HEK293 (cell line): ENCODE measurements around the gene DNAJC3.
A peak's percentile ranks its signal among the peaks of the same experiment; 100 is the strongest.
"Not testable (repeated sequence)": the region's sequence is repeated elsewhere in the genome, so short reads cannot be mapped to it uniquely, and the experiment has no call there.

Source experiments
- CTCF ChIA-PET: fragments of 350-600 bp; formaldehyde crosslinking; extraction: SDS; loops from one replicate; lab custom pipeline; 2021; ENCODE audit warnings: antibody characterized with exemption; lab: Yijun Ruan, JAX
- POLR2A ChIA-PET: fragments of 300-600 bp; formaldehyde crosslinking; extraction: SDS; loops from one replicate; lab custom pipeline; 2020; ENCODE audit warnings: antibody characterized with exemption, inconsistent platforms; lab: Yijun Ruan, JAX
- H3K27ac ChIP-seq: fragments of 200-500 bp; sonication (Bioruptor generic); 2 replicates; pipeline ENCODE4 v1.5.1; 2014; ENCODE audit warnings: low read depth, low read length, control low read depth, inconsistent platforms; ENCODE audit errors: extremely low read depth
- H3K36me3 ChIP-seq, 2 experiments: fragments of 200-500 bp in 1 of 2; sonication (Bioruptor generic) in 1 of 2; 1 replicate in 1 of 2; 2 replicates in 1 of 2; pipeline ENCODE4 v1.5.1; 2014 to 2017; ENCODE audit warnings: inconsistent platforms in 2 of 2, low read length in 2 of 2; ENCODE audit not compliant: control insufficient read depth in 2 of 2, insufficient read depth in 1 of 2
- H3K4me1 ChIP-seq: fragments of 200-500 bp; sonication (Bioruptor generic); 2 replicates; pipeline ENCODE4 v1.5.1; 2014; ENCODE audit warnings: mild to moderate bottlenecking, low read length, inconsistent platforms; ENCODE audit not compliant: control insufficient read depth, insufficient read depth
- H3K4me3 ChIP-seq: 2 replicates; pipeline ENCODE4 v1.5.1; 2011; ENCODE audit warnings: low read depth, mild to moderate bottlenecking, control low read depth, low read length, moderate library complexity
- H3K9me3 ChIP-seq: fragments of 200-500 bp; sonication (Bioruptor generic); 2 replicates; pipeline ENCODE4 v1.5.1; 2014; ENCODE audit warnings: low read depth, low read length, inconsistent platforms; ENCODE audit not compliant: control insufficient read depth, insufficient read depth
- EGR2 ChIP-seq: fragments of 450-650 bp; formaldehyde crosslinking; IDR thresholded peaks from 2 replicates; pipeline ENCODE4 v1.5.1; 2016; ENCODE audit warnings: low read depth, missing biosample characterization, missing genetic modification characterization
- FEZF1 ChIP-seq: fragments of 450-650 bp; formaldehyde crosslinking; IDR thresholded peaks from 2 replicates; pipeline ENCODE4 v1.5.1; 2016; ENCODE audit warnings: missing biosample characterization, missing genetic modification characterization
- GLIS2 ChIP-seq: fragments of 450-650 bp; formaldehyde crosslinking; IDR thresholded peaks from 2 replicates; pipeline ENCODE4 v1.5.1; 2016; ENCODE audit warnings: missing biosample characterization, missing genetic modification characterization
- IKZF3 ChIP-seq: fragments of 450-650 bp; IDR thresholded peaks from 2 replicates; pipeline ENCODE4 v1.5.0; 2018; ENCODE audit warnings: missing biosample characterization, mild to moderate bottlenecking, missing genetic modification characterization, moderate library complexity
- MEIS1 ChIP-seq: sonication (generic); formaldehyde crosslinking; IDR thresholded peaks from 2 replicates; pipeline ENCODE4 v1.8.1; 2022; ENCODE audit warnings: missing genetic modification reagents, mild to moderate bottlenecking, borderline replicate concordance
- SETDB1 ChIP-seq: IDR thresholded peaks from one replicate; pipeline ENCODE4 v1.6.1; 2017; ENCODE audit warnings: mild to moderate bottlenecking, low read length, moderate library complexity, mixed read lengths; ENCODE audit not compliant: insufficient read length
- SP2 ChIP-seq: fragments of 450-650 bp; formaldehyde crosslinking; IDR thresholded peaks from 2 replicates; pipeline ENCODE4 v1.5.1; 2016; ENCODE audit warnings: missing biosample characterization, missing genetic modification characterization
- SP7 ChIP-seq: fragments of 450-650 bp; formaldehyde crosslinking; IDR thresholded peaks from 2 replicates; pipeline ENCODE4 v1.5.1; 2016; ENCODE audit warnings: missing biosample characterization, missing genetic modification characterization
- YY1 ChIP-seq: fragments of 450-650 bp; formaldehyde crosslinking; IDR thresholded peaks from 2 replicates; pipeline ENCODE4 v1.5.1; 2018; ENCODE audit warnings: missing biosample characterization, missing genetic modification characterization
- ZBTB48 ChIP-seq: fragments of 450-650 bp; formaldehyde crosslinking; IDR thresholded peaks from 2 replicates; pipeline ENCODE4 v1.5.1; 2016; ENCODE audit warnings: missing biosample characterization, missing genetic modification characterization
- ZBTB8A ChIP-seq: fragments of 450-650 bp; formaldehyde crosslinking; IDR thresholded peaks from 2 replicates; pipeline ENCODE4 v1.5.1; 2016; ENCODE audit warnings: missing biosample characterization, missing genetic modification characterization
- ZFP69B ChIP-seq: fragments of 450-650 bp; formaldehyde crosslinking; IDR thresholded peaks from 2 replicates; pipeline ENCODE4 v1.5.1; 2016; ENCODE audit warnings: missing biosample characterization, missing genetic modification characterization
- ZNF202 ChIP-seq: fragments of 450-650 bp; formaldehyde crosslinking; IDR thresholded peaks from 2 replicates; pipeline ENCODE4 v1.5.1; 2016; ENCODE audit warnings: missing biosample characterization, missing genetic modification characterization, borderline replicate concordance
- ZNF544 ChIP-seq: fragments of 450-650 bp; formaldehyde crosslinking; IDR thresholded peaks from 2 replicates; pipeline ENCODE4 v1.5.0; 2017; ENCODE audit warnings: missing biosample characterization, missing genetic modification characterization
- ZNF596 ChIP-seq: fragments of 450-650 bp; IDR thresholded peaks from 2 replicates; pipeline ENCODE4 v1.5.0; 2018; ENCODE audit warnings: missing biosample characterization, mild to moderate bottlenecking, missing genetic modification characterization, moderate library complexity
- ZNF600 ChIP-seq: fragments of 450-650 bp; formaldehyde crosslinking; IDR thresholded peaks from 2 replicates; pipeline ENCODE4 v1.5.1; 2016; ENCODE audit warnings: missing biosample characterization, missing genetic modification characterization
- ZNF610 ChIP-seq: fragments of 450-650 bp; formaldehyde crosslinking; IDR thresholded peaks from 2 replicates; pipeline ENCODE4 v1.5.1; 2016; ENCODE audit warnings: missing biosample characterization, missing genetic modification characterization, borderline replicate concordance
- ZNF629 ChIP-seq: fragments of 450-650 bp; formaldehyde crosslinking; IDR thresholded peaks from 2 replicates; pipeline ENCODE4 v1.5.1; 2017; ENCODE audit warnings: missing biosample characterization, missing genetic modification characterization
- ZSCAN30 ChIP-seq: fragments of 450-650 bp; IDR thresholded peaks from 2 replicates; pipeline ENCODE4 v1.5.1; 2018; ENCODE audit warnings: missing biosample characterization, mild to moderate bottlenecking, missing genetic modification characterization, moderate library complexity
- ZSCAN4 ChIP-seq: fragments of 450-650 bp; formaldehyde crosslinking; IDR thresholded peaks from 2 replicates; pipeline ENCODE4 v1.5.1; 2017; ENCODE audit warnings: missing biosample characterization, missing genetic modification characterization
- TF ChIP-seq, protein P1 (sequence below): fragments of 450-650 bp; formaldehyde crosslinking; IDR thresholded peaks from 2 replicates; pipeline ENCODE4 v1.5.1; 2016; ENCODE audit warnings: missing biosample characterization, missing genetic modification characterization
- TF ChIP-seq, protein P2 (sequence below): fragments of 450-650 bp; formaldehyde crosslinking; IDR thresholded peaks from 2 replicates; pipeline ENCODE4 v1.5.1; 2016; ENCODE audit warnings: missing biosample characterization, missing genetic modification characterization

The DNAJC3 gene

DNA sequence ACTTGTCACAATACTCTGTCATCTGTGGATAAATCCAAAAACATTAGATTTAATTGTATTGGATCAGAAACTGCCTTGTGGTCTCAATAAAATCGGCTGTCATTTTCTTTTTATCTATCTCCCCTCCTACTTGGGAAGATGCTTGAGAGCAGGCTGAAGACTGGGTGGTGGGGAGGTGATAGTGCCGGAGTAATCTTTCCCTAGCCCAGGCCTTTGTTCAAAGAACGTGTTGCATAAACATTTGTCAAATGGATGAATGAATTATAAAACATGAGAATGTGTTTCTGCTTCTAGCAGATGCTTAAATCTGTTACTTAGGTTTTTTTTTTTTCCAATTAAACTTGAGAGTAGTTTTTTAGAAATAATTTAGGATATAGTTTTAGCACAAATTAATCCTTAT, 49.9 kb downstream of the DNAJC3 start (continued):
- no peak for TF ChIP-seq ZSCAN4 (tag by site-specific recombination)
- no peak for TF ChIP-seq ZNF629

- Histone ChIP-seq H3K4me1 (no peaks in the 10 kb centered on the region), H3K9me3 (no peaks in the 10 kb centered on the region), H3K36me3 (no peaks in the 10 kb centered on the region), H3K27ac (no peak overlapping the region), H3K4me3 (no peak overlapping the region)
- POLR2A ChIA-PET = no interaction called here
- TF ChIP-seq ZNF596 (peak; percentile 56; the same call in 1 of the 2 replicates), MEIS1 (CRISPR knock-in tag) (no peak)
- CTCF ChIA-PET = interaction anchor here (0.7 kb wide), 1 partner anchor 57 kb away, joined by 3 read pairs; no protein-coding TSS in a partner anchor
Observed at GRCh38 chr13:95728957-95729356, 52.0 kb downstream of the DNAJC3 start.

- H3K4me3 ChIP-seq = no peak overlapping the region
- ChIA-PET POLR2A (no interaction called here), CTCF (interaction anchor here (0.7 to 0.9 kb wide), 2 partner anchors 66 to 138 kb away, joined by 3 to 4 read pairs; no protein-coding TSS in a partner anchor)
- no peaks in the 10 kb centered on the region for H3K4me1 ChIP-seq
- H3K27ac ChIP-seq = no peak overlapping the region
- no peaks in the 10 kb centered on the region for H3K9me3 ChIP-seq
- TF ChIP-seq ZNF202 (tag by site-specific recombination) (no peak), SETDB1 (peak; percentile 90), ZNF544 (tag by site-specific recombination) (no peak)
- H3K36me3 ChIP-seq = no peaks in the 10 kb centered on the region
Observed at GRCh38 chr13:95734124-95734523, 57.2 kb downstream of the DNAJC3 start.

GRCh38 chr13:95740071-95740978, 63.4 kb downstream of the DNAJC3 start:
- POLR2A ChIA-PET, H3K9me3 ChIP-seq, H3K27ac ChIP-seq, H3K4me3 ChIP-seq, H3K4me1 ChIP-seq, H3K36me3 ChIP-seq: not testable (repeated sequence)
- CTCF ChIA-PET = interaction anchor here (0.8 kb wide), 1 partner anchor 35 kb away, joined by 3 read pairs; no protein-coding TSS in a partner anchor
- TF ChIP-seq SP7 (tag by site-specific recombination) (0 out of 2 replicates have a peak, but pooled peaks have one; percentile 21), ZNF629 (0 out of 2 replicates have a peak, but pooled peaks have one; percentile 26), YY1 (tag by site-specific recombination) (peak; percentile 27; the same call in 1 of the 2 replicates), SETDB1 (peak; percentile 21), FEZF1 (tag by site-specific recombination) (peak; percentile 58), SP2 (0 out of 2 replicates have a peak, but pooled peaks have one; percentile 13), IKZF3 (tag by site-specific recombination) (peak; percentile 57; the same call in 1 of the 2 replicates), GLIS2 (tag by site-specific recombination) (peak; percentile 71), ZNF610 (tag by site-specific recombination) (0 out of 2 replicates have a peak, but pooled peaks have one; percentile 35), ZFP69B (tag by site-specific recombination) (peak; percentile 74; the same call in 1 of the 2 replicates), ZBTB8A (tag by site-specific recombination) (peak; percentile 79), ZNF600 (tag by site-specific recombination) (0 out of 2 replicates have a peak, but pooled peaks have one; percentile 26), ZSCAN30 (tag by site-specific recombination) (0 out of 2 replicates have a peak, but pooled peaks have one; percentile 26), ZBTB48 (tag by site-specific recombination) (peak; percentile 37; the same call in 1 of the 2 replicates), EGR2 (tag by site-specific recombination) (peak; percentile 34; the same call in 1 of the 2 replicates)
- TF ChIP-seq, protein P1, sequence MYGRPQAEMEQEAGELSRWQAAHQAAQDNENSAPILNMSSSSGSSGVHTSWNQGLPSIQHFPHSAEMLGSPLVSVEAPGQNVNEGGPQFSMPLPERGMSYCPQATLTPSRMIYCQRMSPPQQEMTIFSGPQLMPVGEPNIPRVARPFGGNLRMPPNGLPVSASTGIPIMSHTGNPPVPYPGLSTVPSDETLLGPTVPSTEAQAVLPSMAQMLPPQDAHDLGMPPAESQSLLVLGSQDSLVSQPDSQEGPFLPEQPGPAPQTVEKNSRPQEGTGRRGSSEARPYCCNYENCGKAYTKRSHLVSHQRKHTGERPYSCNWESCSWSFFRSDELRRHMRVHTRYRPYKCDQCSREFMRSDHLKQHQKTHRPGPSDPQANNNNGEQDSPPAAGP (tag by site-specific recombination) = 0 out of 2 replicates have a peak, but pooled peaks have one; percentile 70
- TF ChIP-seq, protein P2, sequence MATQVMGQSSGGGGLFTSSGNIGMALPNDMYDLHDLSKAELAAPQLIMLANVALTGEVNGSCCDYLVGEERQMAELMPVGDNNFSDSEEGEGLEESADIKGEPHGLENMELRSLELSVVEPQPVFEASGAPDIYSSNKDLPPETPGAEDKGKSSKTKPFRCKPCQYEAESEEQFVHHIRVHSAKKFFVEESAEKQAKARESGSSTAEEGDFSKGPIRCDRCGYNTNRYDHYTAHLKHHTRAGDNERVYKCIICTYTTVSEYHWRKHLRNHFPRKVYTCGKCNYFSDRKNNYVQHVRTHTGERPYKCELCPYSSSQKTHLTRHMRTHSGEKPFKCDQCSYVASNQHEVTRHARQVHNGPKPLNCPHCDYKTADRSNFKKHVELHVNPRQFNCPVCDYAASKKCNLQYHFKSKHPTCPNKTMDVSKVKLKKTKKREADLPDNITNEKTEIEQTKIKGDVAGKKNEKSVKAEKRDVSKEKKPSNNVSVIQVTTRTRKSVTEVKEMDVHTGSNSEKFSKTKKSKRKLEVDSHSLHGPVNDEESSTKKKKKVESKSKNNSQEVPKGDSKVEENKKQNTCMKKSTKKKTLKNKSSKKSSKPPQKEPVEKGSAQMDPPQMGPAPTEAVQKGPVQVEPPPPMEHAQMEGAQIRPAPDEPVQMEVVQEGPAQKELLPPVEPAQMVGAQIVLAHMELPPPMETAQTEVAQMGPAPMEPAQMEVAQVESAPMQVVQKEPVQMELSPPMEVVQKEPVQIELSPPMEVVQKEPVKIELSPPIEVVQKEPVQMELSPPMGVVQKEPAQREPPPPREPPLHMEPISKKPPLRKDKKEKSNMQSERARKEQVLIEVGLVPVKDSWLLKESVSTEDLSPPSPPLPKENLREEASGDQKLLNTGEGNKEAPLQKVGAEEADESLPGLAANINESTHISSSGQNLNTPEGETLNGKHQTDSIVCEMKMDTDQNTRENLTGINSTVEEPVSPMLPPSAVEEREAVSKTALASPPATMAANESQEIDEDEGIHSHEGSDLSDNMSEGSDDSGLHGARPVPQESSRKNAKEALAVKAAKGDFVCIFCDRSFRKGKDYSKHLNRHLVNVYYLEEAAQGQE (tag by site-specific recombination) = 0 out of 2 replicates have a peak, but pooled peaks have one; percentile 41
